ENCODE data around the gene ATP5F1A.
A peak's percentile ranks its signal among the peaks of the same experiment; 100 is the strongest.
"Not testable (repeated sequence)": the region's sequence is repeated elsewhere in the genome, so short reads cannot be mapped to it uniquely, and the experiment has no call there.

Gene ATP5F1A

GRCh38 chr18:46110406-46110805, 12.3 kb upstream of the ATP5F1A start:
- Histone ChIP-seq H4K20me1 (no peaks in the 10 kb centered on the region), H3K36me3 (peaks cover 55 to 91% (median 78%) of the 10 kb centered on the region in 11 experiments), H3K4me1 (peaks cover 4 to 24% (median 18%) of the 10 kb centered on the region in 10 experiments; a peak in 17 of 20 replicates), H3K27ac (no peak overlapping the region), H3K27me3 (no peaks in the 10 kb centered on the region), H3K9me3 (replicated peaks in 1 of 11) (peaks cover 0 to 9% (median 8%) of the 10 kb centered on the region in 11 experiments; a peak in 12 of 22 replicates), H3K4me2 (no peak overlapping the region), H3K9ac (no peak overlapping the region), H3K4me3 (no peak overlapping the region)
- TF ChIP-seq Cebpa-rat (IDR thresholded peaks at IDR 0.05), result no peak

- Histone ChIP-seq H3K4me1 (peaks cover 4 to 29% (median 22%) of the 10 kb centered on the region in 10 experiments; a peak in 17 of 20 replicates), H3K9me3 (replicated peaks in 1 of 11) (peaks cover 0 to 9% (median 8%) of the 10 kb centered on the region in 11 experiments; a peak in 12 of 22 replicates), H3K4me3 (no peak overlapping the region), H3K27ac (no peak overlapping the region), H3K9ac (no peak overlapping the region), H3K36me3 (peaks cover 45 to 81% (median 67%) of the 10 kb centered on the region in 11 experiments), H3K27me3 (no peaks in the 10 kb centered on the region), H3K4me2 (no peak overlapping the region), H4K20me1 (no peaks in the 10 kb centered on the region)
- TF ChIP-seq Cebpa-rat (IDR thresholded peaks at IDR 0.05), result no peak
These were observed 11.3 kb upstream of the ATP5F1A start for GRCh38 chr18:46109386-46109785.

- peak within 1 kb of the TSS; percentile 80 to 91 (median 86) for H3K9ac ChIP-seq
- H3K9me3 ChIP-seq (replicated peaks in 1 of 11), result no peaks in the 10 kb centered on the region
- H3K4me1 ChIP-seq, result peaks cover 4 to 35% (median 25%) of the 10 kb centered on the region in 10 experiments; a peak in 18 of 20 replicates
- H3K36me3 ChIP-seq, result peaks cover 4 to 39% (median 26%) of the 10 kb centered on the region in 11 experiments; a peak in 19 of 22 replicates
- H3K4me2 ChIP-seq, result peak within 1 kb of the TSS; percentile 70 to 92 (median 85)
- no peaks in the 10 kb centered on the region for H4K20me1 ChIP-seq
- H3K4me3 ChIP-seq, result peak within 1 kb of the TSS; percentile 81 to 99 (median 91)
- no peaks in the 10 kb centered on the region for H3K27me3 ChIP-seq
- peak within 1 kb of the TSS; percentile 40 to 90 (median 83); a peak in 21 of 22 replicates for H3K27ac ChIP-seq
- no peak for TF ChIP-seq Cebpa-rat (IDR thresholded peaks at IDR 0.05)
These were observed 6.2 kb upstream of the ATP5F1A start, which contains the start of gene HAUS1 for GRCh38 chr18:46104128-46104911. Gene HAUS1 (plus strand): TSS chr18:46104385. CDS start chr18:46104412, 27 bp downstream.

GRCh38 chr18:46099463-46099862, 1.4 kb upstream of the ATP5F1A start:
- Histone ChIP-seq H3K36me3 (peaks cover 11 to 22% (median 18%) of the 10 kb centered on the region in 11 experiments; a peak in 21 of 22 replicates), H4K20me1 (peaks cover 12 to 32% (median 20%) of the 10 kb centered on the region in 11 experiments; a peak in 19 of 22 replicates), H3K4me1 (peaks cover 21 to 38% (median 30%) of the 10 kb centered on the region in 10 experiments), H3K9me3 (replicated peaks in 1 of 11) (no peaks in the 10 kb centered on the region), H3K27me3 (no peaks in the 10 kb centered on the region), H3K9ac (no peak overlapping the region), H3K4me3 (no peak overlapping the region), H3K4me2 (no peak overlapping the region), H3K27ac (no peak overlapping the region)
- no peak for TF ChIP-seq Cebpa-rat (IDR thresholded peaks at IDR 0.05)

GRCh38 chr18:46098616-46098933, 479 bp upstream of the ATP5F1A start:
- H3K9me3 ChIP-seq (replicated peaks in 1 of 11), result no peaks in the 10 kb centered on the region
- peak overlapping the region; percentile 86 to 95 (median 91) for H3K9ac ChIP-seq
- H3K27me3 ChIP-seq, result no peaks in the 10 kb centered on the region
- H3K4me1 ChIP-seq, result peaks cover 21 to 37% (median 30%) of the 10 kb centered on the region in 10 experiments; a peak in 19 of 20 replicates
- H4K20me1 ChIP-seq, result peaks cover 14 to 41% (median 29%) of the 10 kb centered on the region in 11 experiments; a peak in 20 of 22 replicates
- H3K4me3 ChIP-seq, result peak overlapping the region; percentile 71 to 98 (median 87); a peak in 16 of 20 replicates
- H3K27ac ChIP-seq, result peak overlapping the region; percentile 71 to 92 (median 90)
- TF ChIP-seq Cebpa-rat (IDR thresholded peaks at IDR 0.05), result no peak
- H3K4me2 ChIP-seq, result peak overlapping the region; percentile 26 to 90 (median 75)
- peaks cover 20 to 31% (median 27%) of the 10 kb centered on the region in 11 experiments for H3K36me3 ChIP-seq

GRCh38 chr18:46097431-46097800, 680 bp downstream of the ATP5F1A start:
- peaks cover 23 to 53% (median 41%) of the 10 kb centered on the region in 11 experiments; a peak in 21 of 22 replicates for H4K20me1 ChIP-seq
- no peak for TF ChIP-seq Cebpa-rat (IDR thresholded peaks at IDR 0.05)

GRCh38 chr18:46096651-46097300, 1.3 kb downstream of the ATP5F1A start:
- TF ChIP-seq Cebpa-rat (IDR thresholded peaks at IDR 0.05), result no peak
- no peaks in the 10 kb centered on the region for H3K9me3 ChIP-seq (replicated peaks in 1 of 11)
- H3K4me3 ChIP-seq, result peak overlapping the region; percentile 71 to 98 (median 87)
- peaks cover 29 to 59% (median 47%) of the 10 kb centered on the region in 11 experiments; a peak in 21 of 22 replicates for H4K20me1 ChIP-seq
- H3K4me2 ChIP-seq, result peak overlapping the region; percentile 72 to 95 (median 87)
- peak overlapping the region; percentile 71 to 92 (median 90); a peak in 21 of 22 replicates for H3K27ac ChIP-seq
- peaks cover 21 to 37% (median 31%) of the 10 kb centered on the region in 10 experiments; a peak in 19 of 20 replicates for H3K4me1 ChIP-seq
- peak overlapping the region; percentile 86 to 95 (median 91) for H3K9ac ChIP-seq
- H3K27me3 ChIP-seq, result no peaks in the 10 kb centered on the region
- H3K36me3 ChIP-seq, result peaks cover 38 to 49% (median 45%) of the 10 kb centered on the region in 11 experiments

More at GRCh38 chr18:46097431-46097800, 680 bp downstream of the ATP5F1A start:
- peak overlapping the region; percentile 72 to 95 (median 87) for H3K4me2 ChIP-seq
- peak overlapping the region; percentile 71 to 98 (median 87) for H3K4me3 ChIP-seq
- H3K9ac ChIP-seq, result peak overlapping the region; percentile 86 to 95 (median 91)
- peaks cover 21 to 37% (median 31%) of the 10 kb centered on the region in 10 experiments; a peak in 19 of 20 replicates for H3K4me1 ChIP-seq
- peak overlapping the region; percentile 71 to 92 (median 90) for H3K27ac ChIP-seq
- H3K9me3 ChIP-seq (replicated peaks in 1 of 11), result no peaks in the 10 kb centered on the region
- peaks cover 32 to 43% (median 38%) of the 10 kb centered on the region in 11 experiments for H3K36me3 ChIP-seq
- no peaks in the 10 kb centered on the region for H3K27me3 ChIP-seq

- Histone ChIP-seq H3K36me3 (peaks cover 51 to 62% (median 57%) of the 10 kb centered on the region in 11 experiments), H3K9me3 (replicated peaks in 1 of 11) (no peaks in the 10 kb centered on the region), H3K27ac (no peak overlapping the region; a peak in 1 of 22 replicates), H3K4me1 (peaks cover 21 to 37% (median 31%) of the 10 kb centered on the region in 10 experiments; a peak in 19 of 20 replicates), H3K9ac (no peak overlapping the region), H4K20me1 (peaks cover 33 to 71% (median 59%) of the 10 kb centered on the region in 11 experiments; a peak in 21 of 22 replicates), H3K4me3 (peak overlapping the region in 1 of 10 experiments; percentile 5; a peak in 3 of 20 replicates), H3K27me3 (no peaks in the 10 kb centered on the region), H3K4me2 (peak overlapping the region; percentile 72 to 95 (median 87); a peak in 19 of 22 replicates)
- TF ChIP-seq Cebpa-rat (IDR thresholded peaks at IDR 0.05), result no peak
These were observed 2.6 kb downstream of the ATP5F1A start for GRCh38 chr18:46095532-46095931.

GRCh38 chr18:46088501-46088900, 9.6 kb downstream of the ATP5F1A start:
- H3K9me3 ChIP-seq (replicated peaks in 1 of 11); H3K27me3 ChIP-seq; H3K4me1 ChIP-seq; H3K4me2 ChIP-seq; H3K27ac ChIP-seq; H3K9ac ChIP-seq; H3K4me3 ChIP-seq: not testable (repeated sequence)
- Histone ChIP-seq H3K36me3 (peaks cover 100% of the 10 kb centered on the region in 11 experiments), H4K20me1 (peaks cover 29 to 100% (median 95%) of the 10 kb centered on the region in 11 experiments; a peak in 21 of 22 replicates)

Measured in BLaER1 treated with 17β-estradiol and CSF1 and Interleukin-3, amounts not matched to agents 10 nM and 100 nM (cell line).